Measurements from ENCODE around the gene MCEMP1.

GRCh38 chr19:7691497-7691896 lies 14.6 kb downstream of the MCEMP1 start:
- TF ChIP-seq CTCF (IDR thresholded peaks at IDR 0.05) (no peak), EZH2 (IDR thresholded peaks at IDR 0.05) (no peak), EZH2phosphoT487 (IDR thresholded peaks at IDR 0.05) (no peak)

Data from neural progenitor cell (in vitro differentiated cells).